Left lung (tissue), 10 donors: ENCODE measurements around the gene SPEG. TPM values are rescaled to one million over a fixed set of nuclear protein-coding genes. Genes with fewer than 3 reads are reported as not detected.

Experiments used
- ATAC-seq: fragments of 200-7000 bp; cut with Tn5 transposase; one replicate; pipeline ENCODE4 v1.9.1; 2020; ENCODE audit warnings: moderate library complexity
- DNase-seq, 4 donors: peaks; one replicate each; pipeline ENCODE4 v3.0.0-alpha.2; 2013 to 2020
- H3K27ac ChIP-seq, 2 donors: fragments of 200-600 bp; sonication (generic) in 1 of 2; one replicate each; pipeline versions ENCODE4 v1.5.0 to v1.8.0; 2020 to 2021
- H3K27me3 ChIP-seq, 2 donors: fragments of 200-600 bp; sonication (generic) in 1 of 2; one replicate each; pipeline versions ENCODE4 v1.5.0 to v1.8.0; 2020 to 2021
- H3K36me3 ChIP-seq, 2 donors: fragments of 200-600 bp; sonication (generic) in 1 of 2; one replicate each; pipeline versions ENCODE4 v1.5.0 to v1.8.0; 2020 to 2021
- H3K4me1 ChIP-seq, 2 donors: fragments of 200-600 bp; one replicate each; pipeline ENCODE4 v1.8.0; 2021
- H3K4me3 ChIP-seq, 2 donors: fragments of 200-600 bp; sonication (generic) in 1 of 2; one replicate each; pipeline versions ENCODE4 v1.5.0 to v1.8.0; 2020 to 2021; ENCODE audit warnings: mild to moderate bottlenecking in 1 of 2
- H3K9me3 ChIP-seq, 2 donors: fragments of 200-600 bp; sonication (generic) in 1 of 2; one replicate each; pipeline versions ENCODE4 v1.5.0 to v1.8.0; 2020 to 2021
- intact Hi-C, 2 donors: fragments of 100-400 bp; cut with DNase I; formaldehyde crosslinking; loops; one replicate each; pipeline versions ENCODE4 v1.11.2 to v1.14.2; 2022
- polyA plus RNA-seq, 6 donors: library from polyadenylated mRNA; unstranded; fragments of 120-200 nt; gene quantifications; one replicate each; pipeline ENCODE4 v1.2.1, GENCODE V29; 2013; ENCODE audit not compliant: insufficient read length in 6 of 6
- total RNA-seq, 2 donors: library from RNA; stranded (reverse); fragmentation: NEBNext Ultra II Directional; extraction: Animal tissue kit (Norgen Biotek cat#: 25700); gene quantifications; one replicate each; pipeline ENCODE4 v1.2.1, GENCODE V29; 2021
- TF ChIP-seq, protein P1 (sequence below), 2 donors: fragments of 200-600 bp; sonication (generic) in 1 of 2; IDR thresholded peaks; one replicate each; pipeline versions ENCODE4 v1.5.0 to v1.8.0; 2021; ENCODE audit warnings: antibody characterized with exemption in 2 of 2
- donor health status: DM: no; HTN: yes; CAD: no.
- donor health status: DM: no; HTN: no; CAD: no.

The SPEG gene
- total and polyA plus RNA-seq, 8 donors = 7.3 to 34.2 (median 25.1) TPM

- TF ChIP-seq, protein P1, sequence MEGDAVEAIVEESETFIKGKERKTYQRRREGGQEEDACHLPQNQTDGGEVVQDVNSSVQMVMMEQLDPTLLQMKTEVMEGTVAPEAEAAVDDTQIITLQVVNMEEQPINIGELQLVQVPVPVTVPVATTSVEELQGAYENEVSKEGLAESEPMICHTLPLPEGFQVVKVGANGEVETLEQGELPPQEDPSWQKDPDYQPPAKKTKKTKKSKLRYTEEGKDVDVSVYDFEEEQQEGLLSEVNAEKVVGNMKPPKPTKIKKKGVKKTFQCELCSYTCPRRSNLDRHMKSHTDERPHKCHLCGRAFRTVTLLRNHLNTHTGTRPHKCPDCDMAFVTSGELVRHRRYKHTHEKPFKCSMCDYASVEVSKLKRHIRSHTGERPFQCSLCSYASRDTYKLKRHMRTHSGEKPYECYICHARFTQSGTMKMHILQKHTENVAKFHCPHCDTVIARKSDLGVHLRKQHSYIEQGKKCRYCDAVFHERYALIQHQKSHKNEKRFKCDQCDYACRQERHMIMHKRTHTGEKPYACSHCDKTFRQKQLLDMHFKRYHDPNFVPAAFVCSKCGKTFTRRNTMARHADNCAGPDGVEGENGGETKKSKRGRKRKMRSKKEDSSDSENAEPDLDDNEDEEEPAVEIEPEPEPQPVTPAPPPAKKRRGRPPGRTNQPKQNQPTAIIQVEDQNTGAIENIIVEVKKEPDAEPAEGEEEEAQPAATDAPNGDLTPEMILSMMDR (IDR thresholded peaks at IDR 0.05) = no peak
- Histone ChIP-seq H3K4me1 (peaks cover 0 to 14% of the 10 kb centered on the region in 2 donors), H3K27ac (no peak within 1 kb of the TSS), H3K4me3 (no peak within 1 kb of the TSS), H3K27me3 (peaks cover 43 to 100% of the 10 kb centered on the region in 2 donors), H3K36me3 (no peaks in the 10 kb centered on the region), H3K9me3 (no peaks in the 10 kb centered on the region)
- ATAC-seq (peak; percentile 7), DNase-seq (peak in 2 of 4 donors; percentile 55 to 72)
- intact Hi-C loops = no loop called here
Measured at GRCh38 chr2:219514196-219514761, 79.6 kb downstream of the SPEG start, which contains the start of gene ASIC4. Gene ASIC4 (plus strand): TSS chr2:219514482. CDS start chr2:219514725, 243 bp downstream.

DNA sequence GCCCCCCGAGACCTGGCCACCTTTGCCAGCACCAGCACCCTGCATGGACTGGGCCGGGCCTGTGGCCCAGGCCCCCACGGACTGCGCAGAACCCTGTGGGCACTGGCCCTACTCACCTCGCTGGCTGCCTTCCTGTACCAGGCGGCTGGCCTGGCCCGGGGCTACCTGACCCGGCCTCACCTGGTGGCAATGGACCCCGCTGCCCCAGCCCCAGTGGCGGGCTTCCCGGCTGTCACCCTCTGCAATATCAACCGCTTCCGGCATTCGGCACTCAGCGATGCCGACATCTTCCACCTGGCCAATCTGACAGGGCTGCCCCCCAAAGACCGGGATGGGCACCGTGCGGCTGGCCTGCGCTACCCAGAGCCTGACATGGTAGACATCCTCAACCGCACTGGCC is 80.2 kb downstream of the SPEG start:
- Histone ChIP-seq H3K27ac (no peak overlapping the region), H3K9me3 (no peaks in the 10 kb centered on the region), H3K36me3 (no peaks in the 10 kb centered on the region), H3K4me1 (peaks cover 0 to 9% of the 10 kb centered on the region in 2 donors), H3K4me3 (no peak overlapping the region), H3K27me3 (peaks cover 43 to 100% of the 10 kb centered on the region in 2 donors)
- intact Hi-C loops = no loop called here
- ATAC-seq = no peak
- TF ChIP-seq, protein P1 (IDR thresholded peaks at IDR 0.05) = no peak
- DNase-seq = peak in 1 of 4 donors; percentile 78

- peak in 1 of 4 donors; percentile 63 for DNase-seq
- H3K27me3 ChIP-seq = peaks cover 35 to 100% of the 10 kb centered on the region in 2 donors
Measured at GRCh38 chr2:219515874-219516629, 81.4 kb downstream of the SPEG start.

DNA sequence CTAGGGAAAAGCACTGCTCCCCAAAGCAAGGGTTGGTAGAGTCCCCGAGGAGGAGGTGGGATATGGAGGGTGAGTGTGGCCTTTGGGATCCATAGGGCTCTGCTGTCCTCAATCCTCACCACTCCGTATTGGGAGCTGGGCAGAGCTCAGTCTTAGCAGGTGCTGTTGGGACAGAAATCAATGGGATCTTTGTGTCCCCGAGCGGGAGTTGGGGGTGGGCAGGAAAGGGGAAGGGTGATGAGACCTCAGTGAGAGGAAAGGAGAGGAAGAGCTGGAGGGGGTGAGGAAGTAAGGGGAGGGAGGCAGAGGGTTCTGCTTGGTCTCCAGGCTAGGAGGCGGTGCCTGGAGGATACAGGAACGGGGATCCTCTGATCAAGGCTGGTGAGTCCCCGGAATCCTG is 82.2 kb downstream of the SPEG start:
- Histone ChIP-seq H3K4me3 (no peak overlapping the region), H3K4me1 (peaks cover 0 to 6% of the 10 kb centered on the region in 2 donors), H3K36me3 (no peaks in the 10 kb centered on the region), H3K27ac (no peak overlapping the region), H3K9me3 (no peaks in the 10 kb centered on the region), H3K27me3 (peaks cover 42 to 100% of the 10 kb centered on the region in 2 donors)
- intact Hi-C loops = no loop called here
- DNase-seq (no peak), ATAC-seq (no peak)
- TF ChIP-seq, protein P1 (IDR thresholded peaks at IDR 0.05) = no peak

More at GRCh38 chr2:219515874-219516629, 81.4 kb downstream of the SPEG start:
- TF ChIP-seq, protein P1 (IDR thresholded peaks at IDR 0.05) = no peak
- ATAC-seq = no peak
- H3K27ac ChIP-seq = no peak overlapping the region
- H3K4me3 ChIP-seq = no peak overlapping the region
- intact Hi-C loops = no loop called here
- H3K36me3 ChIP-seq = no peaks in the 10 kb centered on the region
- peaks cover 0 to 6% of the 10 kb centered on the region in 2 donors for H3K4me1 ChIP-seq
- H3K9me3 ChIP-seq = no peaks in the 10 kb centered on the region
